LNCAP (cell line): ENCODE data around the gene CYB5R3.

Experiments
- TF ChIP-seq, protein P1 (sequence below): fragments of 450-650 bp; IDR thresholded peaks from 2 replicates; pipeline ENCODE4 v1.5.1; 2017; ENCODE audit warnings: mild to moderate bottlenecking

Gene CYB5R3

DNA sequence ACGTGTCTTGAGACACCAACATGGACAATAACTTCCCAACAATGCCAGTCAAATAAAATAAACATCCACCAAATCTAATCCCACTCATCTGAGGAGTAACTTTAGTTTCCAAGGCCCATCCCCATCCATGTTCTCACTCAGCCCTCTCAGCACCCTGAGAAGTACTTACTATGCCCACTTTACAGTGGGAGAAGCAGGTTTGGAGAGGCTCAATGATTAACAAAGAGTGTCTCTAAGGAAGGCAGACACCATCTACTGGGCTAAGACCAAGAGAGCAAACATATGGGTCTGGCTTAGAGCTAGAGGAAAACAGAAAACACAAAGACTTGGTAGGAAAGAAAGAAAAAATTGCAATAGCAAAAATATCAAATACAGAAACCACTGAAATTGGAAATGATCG, 45.8 kb downstream of the CYB5R3 start:
- TF ChIP-seq, protein P1, sequence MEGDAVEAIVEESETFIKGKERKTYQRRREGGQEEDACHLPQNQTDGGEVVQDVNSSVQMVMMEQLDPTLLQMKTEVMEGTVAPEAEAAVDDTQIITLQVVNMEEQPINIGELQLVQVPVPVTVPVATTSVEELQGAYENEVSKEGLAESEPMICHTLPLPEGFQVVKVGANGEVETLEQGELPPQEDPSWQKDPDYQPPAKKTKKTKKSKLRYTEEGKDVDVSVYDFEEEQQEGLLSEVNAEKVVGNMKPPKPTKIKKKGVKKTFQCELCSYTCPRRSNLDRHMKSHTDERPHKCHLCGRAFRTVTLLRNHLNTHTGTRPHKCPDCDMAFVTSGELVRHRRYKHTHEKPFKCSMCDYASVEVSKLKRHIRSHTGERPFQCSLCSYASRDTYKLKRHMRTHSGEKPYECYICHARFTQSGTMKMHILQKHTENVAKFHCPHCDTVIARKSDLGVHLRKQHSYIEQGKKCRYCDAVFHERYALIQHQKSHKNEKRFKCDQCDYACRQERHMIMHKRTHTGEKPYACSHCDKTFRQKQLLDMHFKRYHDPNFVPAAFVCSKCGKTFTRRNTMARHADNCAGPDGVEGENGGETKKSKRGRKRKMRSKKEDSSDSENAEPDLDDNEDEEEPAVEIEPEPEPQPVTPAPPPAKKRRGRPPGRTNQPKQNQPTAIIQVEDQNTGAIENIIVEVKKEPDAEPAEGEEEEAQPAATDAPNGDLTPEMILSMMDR: no peak

DNA sequence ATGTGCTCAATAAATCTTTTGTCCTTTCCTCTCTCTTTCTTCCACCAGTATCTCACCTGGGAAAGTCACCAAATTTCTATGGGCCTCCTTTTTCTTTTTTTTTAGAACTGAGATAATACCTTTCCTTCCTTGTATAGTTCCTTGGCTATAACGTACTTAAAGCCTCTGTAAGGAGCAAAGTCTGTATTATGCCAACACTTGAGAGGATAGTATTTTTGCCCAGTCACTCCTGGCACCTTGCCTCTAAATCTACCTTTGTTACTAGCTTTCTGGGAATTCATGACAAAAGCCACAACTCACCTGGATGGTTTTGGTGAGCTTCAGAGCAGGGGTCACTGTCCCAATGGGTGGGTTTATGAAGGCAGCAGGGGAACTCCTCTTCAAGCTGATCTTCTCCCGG, 46.7 kb downstream of the CYB5R3 start:
- TF ChIP-seq, protein P1: no peak

DNA sequence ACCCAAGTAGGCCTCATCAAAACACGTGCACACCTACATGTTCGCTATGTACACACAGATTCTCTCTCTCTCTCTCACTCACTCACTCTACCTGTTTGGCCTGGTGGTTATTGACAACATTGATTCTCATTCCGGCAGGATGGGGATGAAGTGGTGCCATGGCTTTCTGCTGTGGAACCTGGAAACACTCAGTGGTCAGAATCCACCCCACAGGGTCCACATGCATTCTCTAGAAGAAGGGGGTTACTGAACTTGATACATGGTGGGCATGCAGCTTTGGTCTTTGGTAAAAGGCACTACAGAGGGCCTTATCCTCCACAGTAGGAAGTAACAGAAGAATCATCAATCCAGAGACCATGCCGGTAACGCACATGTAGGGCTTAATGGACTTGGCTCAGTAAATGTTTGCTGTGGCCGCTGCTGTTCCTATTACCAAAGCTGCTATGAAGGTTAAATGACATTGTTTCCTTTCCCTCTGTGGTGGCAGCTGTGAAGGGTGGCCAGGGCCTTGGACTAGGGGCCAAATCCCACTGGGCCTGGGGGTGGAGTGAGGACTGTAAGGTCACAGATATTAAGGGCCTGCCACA, 47.2 kb downstream of the CYB5R3 start:
- TF ChIP-seq, protein P1: no peak

DNA sequence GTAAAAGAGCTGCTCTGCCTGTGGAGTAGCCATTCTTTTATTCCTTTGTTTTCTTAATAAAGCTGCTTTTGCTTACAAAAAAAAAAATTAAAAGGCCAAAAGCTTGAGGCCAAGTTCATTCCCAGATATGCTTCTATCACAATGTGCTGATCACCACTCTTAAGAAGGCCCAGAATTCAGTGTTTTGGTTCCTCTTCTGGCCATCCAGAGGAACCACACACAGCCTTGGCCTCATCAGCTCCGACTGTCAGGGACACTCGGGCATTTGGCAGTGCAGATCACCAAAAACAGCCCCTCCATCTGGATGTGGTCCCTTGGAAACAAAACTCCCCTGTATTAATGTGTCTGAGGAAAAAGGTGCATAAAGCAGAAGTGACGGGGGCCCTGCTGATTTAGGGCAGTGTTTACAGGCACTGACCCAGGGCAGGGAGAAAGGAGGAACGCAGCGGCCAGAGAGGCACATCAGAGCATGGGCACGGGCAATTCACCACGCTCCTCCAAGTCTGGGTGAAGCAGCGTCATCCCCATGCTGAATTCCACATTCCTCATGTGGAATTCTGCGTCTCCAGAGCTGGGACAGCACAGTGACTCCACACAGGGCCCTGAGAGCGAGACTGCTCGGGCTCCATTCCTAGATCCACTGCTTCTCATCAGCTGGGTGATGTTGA, 52.2 kb downstream of the CYB5R3 start:
- TF ChIP-seq, protein P1: no peak

DNA sequence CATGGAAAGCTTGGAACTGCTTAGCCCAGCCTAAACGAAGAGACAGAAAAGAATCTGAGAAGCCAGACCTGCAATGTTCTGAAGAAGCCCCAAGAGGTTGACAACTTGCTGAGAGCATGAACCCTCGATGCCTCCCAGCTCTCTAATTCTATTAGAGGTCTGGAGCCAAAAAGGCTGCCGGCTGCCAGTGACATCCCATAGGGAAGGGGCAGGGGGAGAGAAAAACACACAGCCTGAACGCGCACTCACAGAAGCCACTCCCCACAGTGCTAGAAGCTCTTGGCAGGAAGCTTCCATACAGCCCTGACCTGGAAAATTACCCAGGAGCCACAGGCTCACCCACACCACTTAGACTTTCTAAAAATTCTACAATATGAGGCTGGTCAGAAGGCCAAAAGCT, 52.9 kb downstream of the CYB5R3 start:
- TF ChIP-seq, protein P1: no peak

DNA sequence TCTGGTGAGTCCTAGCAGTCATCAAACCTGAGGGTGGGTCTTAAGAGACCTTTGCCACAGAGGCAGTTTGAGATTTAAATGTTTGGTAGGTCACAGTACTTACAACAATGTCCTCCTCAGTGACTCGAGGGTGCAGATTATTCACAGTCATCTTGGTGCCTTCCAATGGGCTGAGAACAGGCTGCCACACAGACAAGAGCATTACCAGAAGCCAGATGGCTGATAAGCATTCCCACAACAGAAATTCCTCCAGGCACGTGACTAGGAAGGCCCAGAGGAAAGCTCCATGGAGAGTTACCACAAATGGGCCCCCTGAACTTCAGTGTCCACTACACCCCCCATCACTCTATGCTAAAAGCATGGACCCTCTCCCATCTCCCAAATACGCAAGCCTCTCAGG, 53.8 kb downstream of the CYB5R3 start:
- TF ChIP-seq, protein P1: no peak

DNA sequence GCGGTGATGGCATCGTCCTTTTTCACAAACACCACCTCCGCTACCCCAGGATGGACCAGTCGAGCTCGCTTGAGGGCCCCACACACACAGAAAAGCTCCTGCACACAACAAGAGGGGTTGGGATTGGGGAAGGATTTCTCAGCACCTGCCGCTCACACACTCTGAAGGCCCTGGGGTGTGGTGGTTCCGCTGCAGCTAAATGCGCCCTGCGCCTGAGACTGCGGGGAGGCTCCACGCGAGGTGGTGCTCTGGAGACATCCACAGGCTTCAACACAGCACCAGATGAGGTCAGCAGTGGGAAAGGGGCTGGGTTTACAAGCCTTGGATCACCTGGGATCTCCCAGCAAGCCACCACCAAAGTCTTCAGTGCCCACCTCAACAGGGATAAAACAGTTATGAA, 57.2 kb downstream of the CYB5R3 start:
- TF ChIP-seq, protein P1: no peak
